DND-41 (cell line): ENCODE data around the gene DDX49.

Experiments
- CTCF ChIP-seq: IDR thresholded peaks from 2 replicates; pipeline ENCODE4 v1.5.1; 2012; ENCODE audit warnings: borderline replicate concordance, low read length, moderate library complexity, mild to moderate bottlenecking; ENCODE audit not compliant: poor library complexity, severe bottlenecking; ENCODE audit errors: extremely low read depth
- EZH2 ChIP-seq: IDR thresholded peaks from 3 replicates; pipeline ENCODE4 v1.6.1; 2012; ENCODE audit warnings: borderline replicate concordance, low read depth, mild to moderate bottlenecking, moderate library complexity, low read length, inconsistent platforms; ENCODE audit not compliant: severe bottlenecking

- no peak for TF ChIP-seq EZH2
- no peak for TF ChIP-seq CTCF
These were observed 38.0 kb upstream of the DDX49 start for GRCh38 chr19:18881491-18881890.
